NCI-H1105 treated with DMSO at 0.1 percent for 48 hours (cell line): ENCODE results near the gene IRX6.

Experiments used
- DNase-seq: peaks from one replicate; lab custom pipeline; 2025; lab: John Stamatoyannopoulos, UW

IRX6 gene

GRCh38 chr16:55324285-55325079 lies 479 bp downstream of the IRX6 start:
- peak; percentile 70 for DNase-seq

- DNase-seq, result no peak
These were observed 1.1 kb downstream of the IRX6 start for GRCh38 chr16:55325080-55325447.

- DNase-seq, result no peak
These were observed 1.6 kb downstream of the IRX6 start for GRCh38 chr16:55325458-55326109.

- no peak for DNase-seq
These were observed 2.5 kb downstream of the IRX6 start for GRCh38 chr16:55326261-55327092.

- DNase-seq, result no peak
These were observed 4.9 kb downstream of the IRX6 start for GRCh38 chr16:55328611-55329569.

GRCh38 chr16:55329791-55330428 lies 5.9 kb downstream of the IRX6 start:
- DNase-seq, result no peak

- DNase-seq, result no peak
These were observed 7.0 kb downstream of the IRX6 start for GRCh38 chr16:55330781-55331647.

GRCh38 chr16:55331648-55332185 lies 7.7 kb downstream of the IRX6 start:
- DNase-seq, result no peak

GRCh38 chr16:55333684-55334083 lies 9.7 kb downstream of the IRX6 start:
- DNase-seq, result no peak

- no peak for DNase-seq
These were observed 14.6 kb downstream of the IRX6 start for GRCh38 chr16:55338646-55339045.

GRCh38 chr16:55340445-55340844 lies 16.4 kb downstream of the IRX6 start:
- no peak for DNase-seq

GRCh38 chr16:55341681-55342080 lies 17.7 kb downstream of the IRX6 start:
- no peak for DNase-seq

GRCh38 chr16:55346475-55346874 lies 22.5 kb downstream of the IRX6 start:
- no peak for DNase-seq

GRCh38 chr16:55349867-55350266 lies 25.9 kb downstream of the IRX6 start:
- no peak for DNase-seq

GRCh38 chr16:55350984-55351383 lies 27.0 kb downstream of the IRX6 start:
- no peak for DNase-seq

- no peak for DNase-seq
These were observed 27.9 kb downstream of the IRX6 start for GRCh38 chr16:55351936-55352335.

GRCh38 chr16:55357241-55357640 lies 33.2 kb downstream of the IRX6 start:
- no peak for DNase-seq

- DNase-seq, result no peak
These were observed 35.9 kb downstream of the IRX6 start for GRCh38 chr16:55359946-55360345.

- no peak for DNase-seq
These were observed 40.8 kb downstream of the IRX6 start for GRCh38 chr16:55364811-55365210.

- no peak for DNase-seq
These were observed 43.4 kb downstream of the IRX6 start for GRCh38 chr16:55367301-55367811.
